ENCODE measurements around the gene UPK1A.
"Not testable (repeated sequence)": the region's sequence is repeated elsewhere in the genome, so short reads cannot be mapped to it uniquely, and the experiment has no call there.

The UPK1A gene

GRCh38 chr19:35644987-35645679, 21.2 kb upstream of the UPK1A start:
- DNase-seq (ENCODE audit: low read depth): no peak

GRCh38 chr19:35645680-35646511, 20.4 kb upstream of the UPK1A start:
- no peak for DNase-seq (ENCODE audit: low read depth)

DNA sequence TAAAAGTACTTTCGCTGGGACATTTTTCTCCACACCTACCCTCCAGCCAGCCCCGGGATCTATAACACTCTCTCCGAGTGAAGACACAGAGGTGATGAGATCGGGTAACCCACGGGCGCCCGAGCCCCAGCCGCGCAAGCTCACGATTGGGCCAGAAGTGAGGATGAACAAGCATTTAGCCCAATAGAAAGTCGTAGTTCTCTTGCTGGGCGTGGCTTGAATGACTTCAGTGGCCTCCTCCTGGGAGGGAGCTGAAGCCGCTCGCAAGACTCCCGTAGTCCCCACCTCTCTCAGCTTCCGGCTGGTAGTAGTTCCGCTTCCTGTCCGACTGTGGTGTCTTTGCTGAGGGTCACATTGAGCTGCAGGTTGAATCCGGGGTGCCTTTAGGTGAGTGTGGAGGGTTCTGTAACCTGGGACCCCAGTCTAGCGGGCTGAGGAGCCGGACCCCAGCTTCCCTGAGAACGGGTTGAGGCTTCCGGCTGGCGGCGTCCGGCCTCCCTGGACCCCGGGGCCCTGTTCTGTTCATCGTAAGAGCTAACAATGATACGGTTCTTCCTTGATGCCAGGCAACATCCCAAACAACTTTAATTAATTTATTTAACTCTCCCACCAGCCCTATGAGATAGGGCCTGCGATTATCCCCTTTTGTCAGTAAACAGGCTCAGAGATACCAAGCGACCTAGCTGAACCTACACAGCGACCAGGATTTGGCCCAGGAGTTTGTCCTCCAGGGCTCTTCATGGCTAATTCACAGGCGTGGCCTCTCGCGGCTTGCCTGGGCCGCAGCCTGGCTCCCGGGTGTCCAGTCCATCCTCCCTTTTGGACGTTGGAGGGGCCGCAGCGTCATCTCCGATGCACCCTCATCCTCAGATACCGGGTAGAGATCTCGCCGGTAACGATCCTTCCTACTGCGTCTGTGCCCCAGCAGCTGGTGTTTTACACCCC, 18.0 kb upstream of the UPK1A start, which contains the start of gene COX6B1:
Gene COX6B1, plus strand, starts transcription at position 307 of the 945 bp plus-strand sequence. CDS start 2,921 bp downstream, outside the sequence.
- DNase-seq (ENCODE audit: low read depth): peak; percentile 93

- DNase-seq (ENCODE audit: low read depth): no peak
Measured at GRCh38 chr19:35650581-35650980, 15.7 kb upstream of the UPK1A start.

- not testable (repeated sequence) for DNase-seq (ENCODE audit: low read depth)
Measured at GRCh38 chr19:35654828-35655227, 11.5 kb upstream of the UPK1A start.

GRCh38 chr19:35655600-35655999, 10.7 kb upstream of the UPK1A start:
- DNase-seq (ENCODE audit: low read depth): no peak

- DNase-seq (ENCODE audit: low read depth): no peak
Measured at GRCh38 chr19:35656700-35657099, 9.6 kb upstream of the UPK1A start.

DNA sequence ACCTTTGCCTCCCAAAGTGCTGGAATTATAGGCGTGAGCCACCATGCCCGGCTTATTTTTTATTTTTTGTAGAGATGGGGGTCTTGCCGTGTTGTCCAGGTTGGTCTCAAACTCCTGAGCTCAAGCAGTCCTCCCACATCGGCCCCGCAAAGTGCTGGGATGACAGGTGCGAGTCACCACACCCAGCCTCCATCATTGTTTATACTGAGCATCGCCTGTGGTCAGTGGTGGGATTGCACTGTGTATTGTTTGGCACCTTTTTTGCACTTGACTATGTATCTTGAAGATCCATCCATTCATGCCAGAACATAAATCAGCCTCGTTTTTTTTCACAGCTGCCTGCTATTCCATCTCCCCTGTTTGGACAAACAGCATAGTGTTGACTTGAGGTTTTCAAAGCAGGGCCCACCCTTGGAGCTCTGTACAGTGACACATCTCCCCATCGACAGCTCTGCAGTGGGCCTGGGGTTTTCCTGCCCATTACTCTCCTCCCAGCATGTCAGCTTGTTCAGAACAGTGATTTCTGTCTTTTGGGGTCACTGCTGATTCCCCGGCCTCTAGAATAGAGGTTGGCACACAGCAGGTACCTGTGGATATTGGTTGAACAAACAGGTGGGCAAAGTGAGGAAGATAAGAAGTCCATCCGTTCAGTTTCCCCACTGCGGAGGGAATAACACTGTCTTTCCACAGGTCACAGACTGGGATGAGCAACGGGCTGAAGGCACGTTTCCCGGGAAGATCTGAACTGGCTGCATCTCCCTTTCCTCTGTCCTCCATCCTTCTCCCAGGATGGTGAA, 8.2 kb upstream of the UPK1A start:
- no peak for DNase-seq (ENCODE audit: low read depth)

DNA sequence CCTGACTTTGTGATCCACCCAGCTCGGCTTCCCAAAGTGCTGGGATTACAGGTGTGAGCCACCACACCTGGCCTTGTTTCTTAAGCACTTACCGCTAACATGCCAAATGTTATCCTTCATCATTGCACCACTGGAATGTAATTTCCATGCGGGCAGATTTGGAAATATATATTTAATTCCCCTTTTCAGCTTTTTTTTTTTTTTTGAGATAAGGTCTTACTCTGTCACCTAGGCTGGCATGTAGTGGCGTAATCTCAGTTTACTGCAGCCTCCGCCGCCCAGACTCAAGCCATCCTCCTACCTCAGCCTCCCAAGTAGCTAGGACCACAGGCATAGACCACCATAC, 4.3 kb upstream of the UPK1A start:
- no peak for DNase-seq (ENCODE audit: low read depth)

- DNase-seq (ENCODE audit: low read depth): no peak
Measured at GRCh38 chr19:35663981-35664380, 2.3 kb upstream of the UPK1A start.

DNA sequence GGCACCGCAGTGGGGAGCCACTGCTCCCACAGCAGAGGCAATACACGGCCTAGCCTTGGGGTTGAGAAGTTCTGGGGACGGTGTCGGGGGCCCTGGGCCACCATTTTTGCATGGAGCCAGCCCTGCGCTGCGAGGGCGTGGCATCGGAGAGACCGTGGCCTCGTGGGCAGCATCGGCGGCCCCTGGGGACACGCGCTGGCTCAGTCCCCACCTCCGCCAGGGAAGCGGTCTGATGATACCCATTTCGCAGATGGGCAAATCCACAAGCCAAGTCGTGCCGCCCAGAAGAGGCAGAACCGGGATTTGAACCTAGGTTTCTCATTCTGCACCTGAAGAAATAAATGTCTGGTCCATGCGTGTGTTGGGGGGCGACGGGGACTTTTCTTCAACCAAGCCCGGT, 1.2 kb upstream of the UPK1A start:
- no peak for DNase-seq (ENCODE audit: low read depth)

DNA sequence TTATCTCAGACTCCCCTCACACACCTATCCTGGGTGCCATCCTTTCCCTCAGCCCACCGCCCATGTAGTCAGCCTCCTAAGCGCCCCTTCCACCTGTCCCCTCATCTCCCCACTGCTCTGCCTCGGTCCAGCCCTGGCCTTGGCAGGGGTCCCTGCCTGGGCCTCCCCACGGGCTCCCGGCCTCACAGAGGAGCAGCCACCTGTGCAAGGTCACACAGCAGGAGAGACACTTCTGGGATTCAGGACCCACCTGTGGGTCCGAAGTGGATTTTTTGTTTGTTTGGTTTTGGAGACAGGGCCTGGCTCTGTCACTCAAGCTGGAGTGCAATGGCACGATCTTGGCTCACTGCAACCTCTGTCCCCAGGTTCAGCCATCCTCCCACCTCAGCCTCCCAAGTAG, 713 bp upstream of the UPK1A start:
- DNase-seq (ENCODE audit: low read depth): no peak

- DNase-seq (ENCODE audit: low read depth): no peak
Measured at GRCh38 chr19:35669566-35669965, 3.2 kb downstream of the UPK1A start.

- DNase-seq (ENCODE audit: low read depth): no peak
Measured at GRCh38 chr19:35669974-35670373, 3.7 kb downstream of the UPK1A start.

- no peak for DNase-seq (ENCODE audit: low read depth)
Measured at GRCh38 chr19:35670686-35671085, 4.4 kb downstream of the UPK1A start.

DNA sequence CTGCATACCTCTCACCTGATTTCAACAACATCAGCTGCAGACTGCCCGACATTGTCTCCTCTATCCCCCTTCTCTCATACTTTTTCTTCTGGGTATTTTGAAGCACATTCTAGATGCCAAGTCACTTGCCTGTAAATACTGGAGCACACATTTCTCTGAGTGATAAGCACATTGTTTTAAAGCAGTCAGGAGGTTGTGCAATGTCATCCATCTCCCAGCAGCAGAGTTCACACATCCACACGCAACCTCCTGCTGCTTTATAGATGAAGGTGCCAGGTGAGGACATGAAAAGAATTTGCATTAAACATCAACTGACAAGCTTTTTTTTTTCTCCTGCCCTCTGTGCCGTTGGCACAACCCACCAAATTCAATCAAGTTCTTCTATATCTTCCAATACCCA, 5.5 kb downstream of the UPK1A start:
- no peak for DNase-seq (ENCODE audit: low read depth)

DNA sequence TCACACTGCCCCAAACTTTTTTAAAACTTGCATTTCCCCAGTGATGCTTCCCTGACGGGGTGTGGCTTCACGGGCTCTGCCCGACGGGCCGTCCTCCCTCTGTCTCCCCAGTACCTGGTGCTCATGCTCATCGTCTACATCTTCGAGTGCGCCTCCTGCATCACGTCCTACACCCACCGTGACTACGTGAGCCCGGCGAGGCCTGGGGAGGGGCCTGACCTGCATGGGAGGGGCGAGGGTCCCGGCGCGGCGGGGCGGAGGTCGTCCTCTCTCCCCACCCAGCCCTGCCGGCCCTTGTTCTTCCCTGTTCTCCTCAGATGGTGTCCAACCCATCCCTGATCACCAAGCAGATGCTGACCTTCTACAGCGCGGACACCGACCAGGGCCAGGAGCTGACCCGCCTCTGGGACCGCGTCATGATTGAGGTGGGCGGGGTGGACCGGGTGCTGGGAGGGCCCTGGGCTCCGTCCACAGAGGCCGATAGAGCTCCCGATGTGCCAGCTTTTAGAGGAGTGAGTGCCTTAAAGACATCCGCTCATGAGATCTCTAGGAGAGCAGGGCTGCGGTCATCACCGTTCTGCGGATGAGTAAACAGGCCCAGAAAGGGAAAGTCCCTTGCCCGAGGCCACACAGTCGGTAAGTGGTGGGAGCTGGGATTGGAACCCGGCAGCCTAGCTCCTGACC, 6.9 kb downstream of the UPK1A start:
- DNase-seq (ENCODE audit: low read depth): peak; percentile 35

DNA sequence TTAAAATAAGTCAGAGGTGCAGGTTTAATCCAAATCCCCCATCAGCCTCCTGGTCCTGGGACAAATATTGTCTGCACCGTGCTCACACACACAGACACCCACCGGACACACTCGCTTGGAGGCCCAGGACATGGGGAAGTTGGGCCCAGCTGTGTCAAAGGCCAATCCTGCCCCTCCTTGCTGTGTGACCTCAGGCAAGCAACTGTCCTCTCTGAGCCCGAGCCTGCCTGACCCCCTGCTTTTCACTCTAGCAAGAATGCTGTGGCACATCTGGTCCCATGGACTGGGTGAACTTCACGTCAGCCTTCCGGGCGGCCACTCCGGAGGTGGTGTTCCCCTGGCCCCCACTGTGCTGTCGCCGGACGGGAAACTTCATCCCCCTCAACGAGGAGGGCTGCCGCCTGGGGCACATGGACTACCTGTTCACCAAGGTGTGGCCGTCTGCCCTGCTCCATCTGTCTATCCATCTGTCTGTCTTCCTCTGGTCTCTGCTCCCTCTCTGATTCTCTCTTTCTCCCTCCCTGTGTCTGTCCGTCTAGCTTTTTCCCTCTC, 9.3 kb downstream of the UPK1A start:
- DNase-seq (ENCODE audit: low read depth): no peak

DNA sequence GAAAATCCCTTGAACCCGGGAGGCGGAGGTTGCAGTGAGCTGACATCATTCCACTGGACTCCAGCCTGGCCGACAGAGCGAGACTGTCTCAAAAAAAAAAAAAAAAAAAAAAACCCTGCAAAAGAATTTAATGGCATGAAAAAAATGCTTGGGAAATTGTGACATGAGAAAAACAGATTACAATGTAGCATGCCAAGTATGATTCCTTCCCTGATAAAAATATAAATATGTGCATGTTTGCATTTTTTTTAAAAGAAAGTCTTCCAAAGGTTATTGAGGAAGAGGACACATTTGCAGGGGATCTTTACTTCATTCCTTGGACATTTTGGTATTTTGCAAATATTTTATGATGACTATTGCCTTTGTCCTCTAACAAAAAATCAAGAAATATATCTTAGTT, 23.5 kb downstream of the UPK1A start:
- DNase-seq (ENCODE audit: low read depth): peak; percentile 42

DNA sequence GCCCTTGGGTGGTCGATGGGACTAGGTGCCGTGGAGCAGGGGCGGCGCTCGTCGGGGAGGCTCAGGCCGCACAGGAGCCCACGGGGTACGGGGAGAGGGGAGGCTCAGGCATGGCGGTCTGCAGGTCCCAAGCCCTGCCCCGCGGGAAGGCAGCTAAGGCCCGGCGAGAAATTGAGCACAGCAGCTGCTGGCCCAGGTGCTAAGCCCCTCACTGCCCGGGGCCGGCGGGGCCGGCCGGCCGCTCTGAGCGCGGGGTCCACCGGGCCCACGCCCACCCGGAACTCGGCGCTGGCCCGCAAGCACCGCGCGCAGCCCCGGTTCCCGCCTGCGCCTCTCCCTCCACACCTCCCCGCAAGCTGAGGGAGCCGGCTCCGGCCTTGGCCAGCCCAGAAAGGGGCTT, 24.8 kb downstream of the UPK1A start:
- DNase-seq (ENCODE audit: low read depth): not testable (repeated sequence)

DNA sequence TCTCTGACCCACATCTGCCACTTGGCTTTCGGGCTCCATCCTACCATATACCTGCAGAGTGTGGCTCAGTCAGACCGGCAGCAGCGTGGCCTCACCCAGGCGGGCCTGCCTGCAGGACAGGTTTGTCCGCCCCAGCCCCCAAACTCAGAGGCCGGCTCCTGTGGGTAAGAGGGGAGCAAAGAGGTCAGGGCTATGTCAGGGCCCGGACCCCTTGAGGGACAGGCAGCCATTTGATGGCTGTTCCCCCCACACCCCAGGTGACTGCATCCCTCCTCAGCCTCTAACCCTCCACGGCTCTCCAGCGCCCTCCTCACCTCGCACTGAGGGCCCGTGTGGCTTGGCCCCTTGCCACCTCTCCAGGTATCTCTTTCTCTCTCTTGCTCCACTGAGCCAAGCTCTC, 25.7 kb downstream of the UPK1A start:
- DNase-seq (ENCODE audit: low read depth): no peak

Data from GM04503 (cell line).